Stimulated activated naive CD4-positive, alpha-beta T cell (primary cell): ENCODE measurements around the gene UNC5A.
A peak's percentile ranks its signal among the peaks of the same experiment; 100 is the strongest.

Experiments
- DNase-seq, 6 experiments: peaks; one replicate each; lab custom pipeline; 2025; lab: John Stamatoyannopoulos, UW

The UNC5A gene

DNA sequence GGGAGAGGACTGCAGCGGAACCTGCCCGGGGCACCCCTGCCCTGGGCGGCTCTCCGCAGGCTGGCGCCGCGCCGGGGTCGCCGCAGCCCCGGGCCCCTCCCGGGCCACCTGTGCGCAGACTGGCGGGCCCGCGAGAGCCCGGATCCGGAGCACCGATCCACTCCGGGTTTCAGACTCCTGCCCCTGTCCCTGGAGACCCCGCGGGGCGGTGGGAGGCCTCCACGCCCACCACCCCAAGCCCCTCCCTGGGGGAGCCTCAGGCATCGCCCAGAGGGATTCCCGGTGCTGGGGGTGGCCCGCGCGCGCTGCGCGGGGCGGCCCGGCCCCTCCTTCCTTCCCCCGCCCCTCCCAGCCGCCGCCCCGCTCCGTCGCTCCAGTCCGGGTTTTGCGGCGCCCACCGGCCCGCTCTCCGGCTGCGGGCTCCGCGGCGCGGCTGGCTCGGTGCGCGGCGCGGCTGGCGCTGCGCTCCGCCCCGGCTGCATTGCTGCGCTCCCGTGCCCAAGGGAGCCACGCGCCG, at the start of gene UNC5A:
Gene UNC5A (plus strand): TSS at position 479 of the 517 bp plus-strand sequence. CDS start 192 bp downstream, outside the sequence.
- DNase-seq = peak in 5 of 6 experiments; percentile 6 to 59 (median 29)

DNA sequence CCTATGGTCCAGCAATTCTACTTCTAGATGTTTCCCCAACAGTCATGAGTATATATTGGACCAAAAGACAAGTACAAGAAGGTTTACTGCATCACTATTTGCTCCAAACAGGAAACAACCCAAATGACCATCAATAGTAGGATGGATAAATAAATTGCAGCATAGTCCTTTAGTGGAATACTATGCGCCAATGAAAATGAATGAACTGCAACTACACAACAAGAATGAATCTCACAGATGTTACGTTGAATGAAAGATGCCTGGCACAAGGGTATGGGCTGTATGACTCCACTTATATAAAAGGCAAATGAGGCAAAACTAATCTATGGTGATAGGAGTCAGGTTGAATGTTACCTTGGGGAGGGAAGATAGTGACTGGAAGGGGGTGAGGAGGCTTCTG, 48.6 kb upstream of the UNC5A start:
- no peak for DNase-seq

DNA sequence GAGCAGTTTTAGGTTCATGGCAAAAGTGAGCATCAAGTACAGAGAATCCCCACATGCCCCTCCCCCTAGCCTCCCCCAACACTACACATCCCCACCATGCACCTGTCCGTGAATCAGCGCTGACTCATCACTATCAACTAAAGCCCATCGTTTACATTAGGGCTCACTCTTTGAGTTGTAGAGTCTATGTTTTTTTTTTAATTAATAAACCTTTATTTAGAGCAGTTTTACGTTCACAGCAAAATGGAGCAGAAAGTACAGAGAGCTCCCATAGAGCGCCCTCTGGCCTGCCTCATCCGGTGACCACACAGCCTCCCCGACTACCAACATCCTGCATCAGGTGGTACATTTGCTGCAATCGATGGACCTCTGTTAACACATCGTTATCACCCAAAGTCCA, 47.9 kb upstream of the UNC5A start:
- no peak for DNase-seq

DNA sequence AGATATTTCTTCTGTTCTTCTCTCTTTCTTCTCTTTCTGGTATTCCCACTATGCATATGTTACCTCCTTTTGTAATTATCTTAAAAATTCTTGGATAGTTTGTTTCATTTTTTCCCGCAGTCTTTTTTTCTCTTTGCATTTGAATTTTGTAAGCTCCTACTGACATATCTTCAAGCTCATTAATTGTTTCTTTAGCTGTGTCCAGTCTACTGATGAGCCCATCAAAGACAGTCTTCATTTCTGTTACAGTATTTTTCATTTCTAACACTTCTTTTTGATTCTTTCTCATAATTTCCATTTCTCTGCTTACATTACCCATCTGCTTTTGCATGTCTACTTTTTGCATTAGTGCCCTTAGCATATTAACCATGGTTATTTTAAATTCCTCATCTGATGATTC, 44.7 kb upstream of the UNC5A start:
- no peak for DNase-seq

DNA sequence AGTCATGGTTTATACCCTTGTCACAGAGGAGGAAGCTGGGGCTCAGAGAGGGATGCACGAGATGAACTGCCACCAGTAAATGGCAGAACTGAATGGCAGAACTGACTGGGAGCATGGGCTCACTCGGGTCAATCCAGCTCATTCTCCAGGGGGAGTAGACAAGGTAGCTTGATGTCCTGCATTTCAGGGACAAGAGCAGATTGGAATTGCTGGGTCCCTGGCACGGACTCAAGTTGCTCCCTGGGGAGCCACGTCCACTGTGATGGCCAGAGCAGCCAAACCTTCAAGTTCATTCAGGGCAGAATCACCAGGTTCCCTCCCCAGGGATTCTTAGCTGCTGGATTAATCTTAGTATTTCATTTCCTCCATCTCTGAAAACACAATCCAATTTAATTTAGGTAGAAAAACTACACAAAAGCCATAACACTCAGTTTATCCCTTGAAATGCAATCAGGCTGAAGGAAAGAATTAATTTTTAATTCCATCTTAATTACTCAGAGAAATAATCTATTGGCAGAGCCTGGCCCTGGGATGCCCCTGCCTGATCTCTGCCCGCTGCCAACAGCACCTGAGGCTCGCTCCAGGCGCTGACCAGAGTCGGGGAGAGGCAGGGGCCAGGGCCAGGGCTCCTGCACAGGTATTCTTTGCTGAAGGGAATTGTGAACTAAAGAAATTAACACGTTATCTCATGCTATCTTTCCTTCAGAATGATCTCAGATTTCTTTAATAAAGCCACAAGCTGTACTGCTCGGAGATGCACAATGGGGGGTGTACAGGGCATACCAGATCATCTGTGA, 42.0 kb upstream of the UNC5A start:
- no peak for DNase-seq

DNA sequence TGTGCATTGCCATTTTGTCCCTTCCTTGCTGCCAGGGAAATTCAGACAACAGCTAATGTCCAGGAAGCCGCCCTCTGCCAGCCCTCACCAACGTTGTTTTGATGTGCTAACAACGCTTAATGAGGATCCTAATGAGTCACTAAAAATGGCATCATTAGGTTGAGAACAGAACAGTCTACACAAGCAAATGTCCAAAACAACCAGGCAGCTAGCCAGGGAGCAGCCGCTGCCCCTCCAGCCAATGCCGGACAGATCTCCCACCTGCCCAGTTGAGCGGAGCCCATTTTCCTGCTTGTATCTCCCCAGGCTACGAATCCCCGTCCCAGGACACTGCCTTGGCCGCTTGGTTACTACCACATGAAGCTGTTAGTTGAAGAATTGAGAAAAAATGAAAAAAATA, 40.4 kb upstream of the UNC5A start:
- no peak for DNase-seq

DNA sequence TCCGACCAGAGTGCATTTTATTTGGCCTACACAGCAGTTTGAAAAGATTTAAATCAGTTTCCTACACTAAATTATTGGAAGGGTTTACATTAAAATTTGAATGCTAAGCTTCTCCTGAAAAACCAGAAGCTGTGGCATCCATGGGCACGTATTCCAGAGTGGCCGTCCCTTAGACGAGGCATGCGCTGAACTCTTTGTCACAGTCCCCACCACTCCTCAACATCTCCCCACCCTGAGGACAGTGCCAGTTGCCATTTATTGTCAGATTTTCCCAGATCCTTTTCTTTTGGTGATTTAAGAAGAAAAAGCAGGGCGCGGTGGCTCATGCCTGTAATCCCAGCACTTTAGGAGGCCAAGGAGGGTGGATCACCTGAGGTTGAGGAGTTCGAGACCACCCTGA, 39.9 kb upstream of the UNC5A start:
- no peak for DNase-seq

DNA sequence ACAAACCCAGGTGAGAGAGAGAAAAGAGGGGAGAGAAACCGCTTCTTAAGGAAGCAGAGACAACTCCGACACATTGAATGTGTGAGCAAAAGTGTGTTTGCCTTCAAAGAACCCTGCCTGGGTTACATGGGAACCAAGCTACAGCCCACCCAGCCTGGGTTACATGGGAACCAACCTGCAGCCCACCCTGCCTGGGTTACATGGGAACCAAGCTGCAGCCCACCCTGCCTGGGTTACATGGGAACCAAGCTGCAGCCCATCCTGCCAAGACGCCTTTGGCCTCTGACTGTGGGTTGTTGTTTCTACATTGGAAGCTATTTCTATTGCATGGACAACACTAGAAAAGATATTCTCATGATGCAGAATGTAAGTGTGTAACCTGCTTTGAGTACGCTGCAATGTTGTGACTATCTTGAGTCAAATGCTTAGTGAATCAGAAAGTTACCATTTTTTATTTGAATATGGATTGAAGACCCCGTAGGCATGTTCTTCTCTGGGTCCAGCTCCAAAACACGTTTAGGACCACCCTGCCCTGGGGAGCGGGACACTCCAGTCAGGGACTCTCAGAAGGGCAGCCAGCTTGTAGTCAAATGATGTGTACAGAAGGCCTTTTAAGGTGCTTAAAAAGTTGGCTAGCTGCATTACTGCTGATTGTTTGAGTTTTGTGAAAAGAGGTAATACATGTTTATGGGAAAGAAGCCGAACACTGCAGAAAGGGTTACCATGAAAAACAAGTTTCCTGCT, 39.1 kb upstream of the UNC5A start:
- no peak for DNase-seq

DNA sequence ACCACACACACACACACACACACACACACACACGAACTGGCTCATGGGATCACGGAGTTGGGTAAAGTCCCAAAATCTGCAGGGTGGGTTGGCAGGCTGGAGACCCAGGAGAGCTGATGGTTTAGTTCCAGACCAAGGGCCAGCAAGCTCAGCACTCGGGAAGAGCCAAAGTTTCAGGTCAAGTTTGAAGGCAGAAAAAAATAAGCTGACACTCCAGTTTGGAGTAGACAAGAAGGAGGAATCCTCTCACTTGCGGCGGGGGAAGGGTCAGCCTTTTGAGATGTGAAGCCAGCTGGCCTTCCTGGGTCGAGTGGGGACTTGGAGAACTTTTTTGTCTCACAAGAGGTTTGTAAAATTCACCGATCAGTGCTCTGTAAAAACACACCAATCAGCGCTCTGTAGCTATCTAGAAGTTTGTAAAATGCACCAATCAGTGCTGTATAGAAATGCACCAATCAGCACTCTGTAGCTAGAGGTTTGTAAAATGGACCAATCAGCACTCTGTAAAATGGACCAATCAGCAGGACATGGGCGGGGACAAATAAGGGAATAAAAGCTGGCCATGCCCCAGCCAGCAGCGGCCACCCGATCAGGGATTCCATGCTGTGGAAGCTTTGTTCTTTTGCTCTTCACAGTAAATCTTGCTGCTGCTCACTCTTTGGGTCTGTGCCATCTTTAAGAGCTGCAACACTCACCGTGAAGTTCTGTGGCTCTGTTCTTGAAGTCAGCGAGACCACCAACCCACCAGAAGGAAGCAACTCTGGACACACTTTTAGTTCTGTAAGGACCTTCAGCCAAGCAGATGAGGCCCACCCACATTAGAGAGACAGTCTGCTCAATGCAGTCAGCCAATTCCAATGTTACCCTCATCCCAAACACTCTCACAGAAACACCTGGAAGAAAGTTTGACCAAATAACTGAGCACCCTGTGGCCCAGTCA, 37.8 kb upstream of the UNC5A start:
- no peak for DNase-seq

DNA sequence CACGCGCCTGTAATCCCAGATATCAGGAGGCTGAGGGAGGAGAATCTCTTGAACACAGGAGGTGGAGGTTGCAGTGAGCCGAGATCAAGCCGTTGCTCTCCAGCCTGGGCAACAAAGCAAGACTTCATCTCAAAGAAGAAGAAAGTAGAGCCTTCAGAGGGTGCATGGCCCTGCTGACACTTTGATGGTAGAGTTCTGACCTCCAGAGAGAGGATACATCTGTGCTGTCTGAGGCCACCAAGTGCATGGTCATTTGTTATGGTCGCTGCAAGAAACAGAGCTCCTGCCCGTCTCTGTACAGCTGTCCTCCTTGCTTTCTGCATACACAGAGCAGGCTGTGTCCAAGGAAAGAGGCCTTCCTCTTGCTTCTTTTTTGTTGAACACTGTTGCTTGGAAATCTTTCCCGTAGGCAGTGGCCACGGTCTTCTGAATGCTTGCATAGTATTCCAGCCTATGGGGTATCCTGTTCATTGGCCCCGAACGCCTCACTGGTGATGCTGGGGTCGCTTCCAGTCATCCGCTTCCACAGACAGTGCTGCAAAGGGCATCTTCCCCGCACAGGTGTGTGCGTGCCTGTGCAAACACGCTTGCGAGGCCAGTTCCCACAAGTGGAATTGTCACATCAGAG, 36.8 kb upstream of the UNC5A start:
- DNase-seq = no peak

DNA sequence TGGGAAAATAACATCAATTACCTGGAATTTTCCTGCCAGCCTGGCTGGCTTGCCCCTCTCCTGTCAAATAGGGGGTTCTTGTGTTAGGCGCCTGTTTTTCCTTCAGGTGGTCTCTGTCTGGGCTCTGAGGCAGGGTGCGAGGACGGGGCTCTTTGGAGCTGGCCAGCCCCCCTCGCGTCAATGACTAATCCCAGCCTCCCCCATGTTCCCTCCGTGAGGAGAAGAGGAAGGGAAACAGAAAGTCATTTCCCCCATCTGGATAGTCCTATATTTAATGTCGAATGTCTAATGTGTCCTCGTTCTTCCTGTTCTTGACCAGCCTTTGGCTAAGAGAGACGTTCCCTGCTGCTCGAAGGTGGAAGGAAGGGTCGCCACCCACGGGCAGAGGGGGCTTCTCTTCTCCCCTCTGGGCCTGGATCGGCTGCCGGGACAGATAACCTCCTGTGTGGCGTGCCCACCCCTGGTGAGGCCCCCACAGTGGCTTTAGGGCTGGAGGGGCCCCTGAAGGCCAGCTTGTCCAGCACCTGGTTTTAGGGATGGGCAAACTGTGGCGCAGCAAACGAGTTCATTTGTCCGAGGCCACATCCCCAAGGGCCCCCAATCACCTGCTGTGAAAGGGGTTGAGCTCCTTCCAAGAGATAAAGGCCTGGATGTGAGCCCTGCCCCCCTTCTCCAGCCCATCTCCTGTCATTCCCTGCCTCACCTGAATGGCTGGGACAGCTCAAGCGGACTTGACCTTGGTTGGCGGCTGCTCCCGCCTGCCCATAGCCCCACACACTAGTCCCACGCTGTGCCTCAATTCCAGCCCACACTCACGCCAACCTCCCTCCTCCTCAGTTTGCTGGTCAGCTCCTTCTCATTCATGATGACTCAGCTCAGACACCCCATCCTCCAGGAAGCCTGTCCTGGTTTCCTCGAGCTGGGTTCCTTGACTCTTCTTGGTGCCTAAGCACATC, 35.9 kb upstream of the UNC5A start:
- DNase-seq = no peak

DNA sequence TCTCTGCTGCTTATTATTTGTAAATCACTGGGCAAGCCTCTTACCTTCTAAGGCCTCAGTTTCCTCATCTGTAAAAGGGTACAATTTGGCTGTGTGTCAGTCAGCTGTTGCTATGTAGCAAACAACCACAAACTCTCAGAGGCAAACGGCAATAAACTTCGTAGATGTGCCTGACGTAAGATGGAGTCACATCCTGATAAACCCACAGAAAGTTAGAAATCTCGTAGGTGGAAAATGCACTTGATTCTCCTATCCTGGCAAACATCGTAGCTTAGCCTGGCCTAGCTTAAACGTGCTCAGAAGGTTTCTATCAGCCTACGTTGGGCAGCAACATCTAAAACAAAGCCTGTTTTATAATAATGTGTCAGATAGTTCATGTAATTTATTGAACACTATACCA, 35.0 kb upstream of the UNC5A start:
- no peak for DNase-seq

DNA sequence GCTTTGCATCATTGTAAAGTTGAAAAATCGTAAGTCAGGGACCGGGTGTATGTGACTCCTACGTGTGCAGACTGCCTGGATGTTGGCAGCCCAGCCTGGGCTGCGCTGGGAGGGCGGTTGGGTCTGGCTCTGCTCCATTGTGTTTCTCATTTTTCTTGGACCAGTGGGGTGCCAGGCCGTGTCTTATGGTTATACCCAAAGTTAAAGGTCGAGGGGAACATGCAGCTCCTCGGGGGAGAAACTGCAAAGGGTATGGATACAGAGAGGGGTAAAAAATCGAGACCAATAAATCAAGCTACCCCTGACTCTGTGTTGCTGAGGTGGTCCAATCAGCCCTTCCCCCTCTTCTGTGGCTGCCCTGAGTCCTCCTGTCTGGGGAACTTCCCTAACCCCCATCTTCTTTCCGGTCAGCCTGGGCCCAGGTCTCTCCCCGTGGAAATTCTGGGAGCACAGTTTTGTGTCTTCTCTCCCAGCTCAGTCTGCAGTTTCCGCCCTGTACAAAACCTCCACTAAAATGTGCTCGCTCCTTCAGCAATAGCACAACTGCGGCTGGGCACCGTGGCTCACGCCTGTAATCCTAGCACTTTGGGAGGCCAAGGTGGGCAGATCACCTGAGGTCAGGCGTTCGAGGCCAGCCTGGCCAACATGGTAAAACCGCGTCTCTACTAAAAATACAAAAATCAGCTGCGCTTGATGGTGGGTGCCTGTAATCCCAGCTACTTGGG, 34.1 kb upstream of the UNC5A start:
- DNase-seq = no peak

DNA sequence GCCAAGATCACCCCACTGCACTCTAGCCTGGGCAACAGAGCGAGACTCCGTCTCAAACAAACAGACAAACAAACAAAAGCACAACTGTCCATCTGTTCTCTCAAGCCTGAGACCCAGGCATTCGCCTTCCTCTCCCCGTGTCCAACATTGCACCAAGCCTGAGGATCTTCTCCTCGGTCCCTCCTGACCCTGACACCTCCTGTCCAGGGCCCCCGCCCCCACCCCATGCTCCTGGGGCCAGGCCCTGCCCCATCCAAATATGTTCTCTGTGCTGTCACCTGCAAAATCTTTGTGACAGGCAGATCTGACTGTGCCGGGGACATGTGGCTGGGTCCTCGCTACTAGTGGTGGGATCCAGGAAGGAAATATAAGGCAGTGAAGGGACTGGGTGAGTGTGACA, 33.4 kb upstream of the UNC5A start:
- DNase-seq = no peak

DNA sequence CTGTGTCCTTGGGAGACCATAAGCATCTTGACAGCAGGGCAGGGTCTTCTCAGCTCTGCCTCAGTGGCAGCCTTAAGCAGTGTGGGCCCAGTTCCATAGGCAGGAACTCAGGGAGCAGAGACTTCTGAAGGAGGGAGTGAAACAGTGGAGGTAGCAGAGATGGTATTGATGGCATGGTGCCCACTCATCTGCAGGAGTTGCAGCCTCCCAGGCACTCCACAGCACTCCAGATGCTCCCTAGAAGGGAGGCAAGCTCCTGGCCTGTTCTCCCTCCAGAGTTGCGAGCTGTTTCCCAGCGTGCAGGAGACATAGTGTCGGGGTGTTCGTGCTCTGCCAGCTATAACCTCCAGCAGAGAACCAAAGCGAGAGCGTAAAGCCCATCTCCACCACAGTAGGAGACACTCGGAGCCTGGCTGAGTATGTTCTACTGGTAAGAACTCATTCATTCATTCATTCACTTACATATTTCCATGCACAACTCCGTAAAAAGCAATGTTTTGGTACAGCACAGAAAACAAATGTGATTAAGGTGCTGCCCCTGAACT, 31.4 kb upstream of the UNC5A start:
- DNase-seq = no peak

DNA sequence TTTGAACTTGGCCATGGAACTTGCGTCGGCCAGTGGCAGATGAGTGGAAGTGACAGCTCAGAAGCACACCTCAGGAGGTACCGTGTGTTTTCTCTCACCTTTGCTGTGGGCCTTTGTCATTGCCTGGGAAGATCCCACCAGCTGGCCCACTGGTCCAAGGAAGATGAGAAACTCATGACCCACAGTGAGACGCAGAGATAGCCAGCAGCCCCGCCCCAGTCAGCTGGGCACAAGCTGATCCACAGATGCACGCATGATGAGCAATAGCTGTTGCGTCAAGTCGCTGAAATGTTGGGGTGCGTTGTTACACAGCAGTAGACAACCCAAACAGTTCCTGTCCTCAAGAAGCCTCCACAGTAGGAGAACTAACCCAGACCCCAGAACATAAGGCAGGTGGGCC, 30.8 kb upstream of the UNC5A start:
- DNase-seq = no peak

DNA sequence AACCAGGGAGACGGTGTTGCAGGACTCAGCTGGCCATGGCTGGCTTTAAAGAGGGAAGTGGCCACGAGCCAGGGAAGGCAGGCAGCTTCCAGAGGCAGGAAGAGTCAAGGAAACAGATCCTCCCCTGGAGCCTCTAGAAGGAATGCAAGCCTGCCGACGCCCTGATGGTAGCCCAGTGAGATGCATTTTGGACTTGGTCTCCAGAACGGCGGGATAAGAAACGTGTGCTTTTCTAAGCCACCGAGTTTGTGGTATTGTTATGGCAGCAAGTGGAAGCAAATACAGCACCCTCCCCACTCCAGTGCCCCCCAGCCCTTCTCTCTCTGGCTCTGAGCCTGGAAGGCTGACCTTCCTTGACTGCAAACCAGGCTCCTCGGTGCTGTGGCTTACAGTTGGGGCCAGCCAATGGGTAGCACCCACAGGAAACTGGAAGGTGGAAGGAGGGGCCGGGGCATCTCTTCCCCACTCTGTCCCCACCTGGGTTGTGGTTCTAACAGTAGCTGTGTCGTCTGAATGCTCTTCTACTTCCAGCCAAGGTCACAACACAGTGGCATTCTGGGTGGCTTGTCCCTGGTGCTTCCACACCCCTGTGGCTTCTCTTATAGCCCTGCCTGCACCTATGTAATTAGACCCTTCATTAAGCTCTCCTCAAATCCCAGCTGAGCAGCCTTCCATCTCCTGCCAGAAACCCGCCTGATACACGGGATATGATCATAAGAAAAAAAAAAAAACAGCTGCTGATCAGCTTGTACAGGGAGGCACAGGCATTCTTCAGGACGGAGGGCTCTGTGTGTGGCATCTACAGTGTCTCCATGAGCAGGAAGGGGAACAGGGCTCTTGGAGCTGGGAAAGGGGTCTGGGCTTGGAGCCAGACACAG, 29.9 kb upstream of the UNC5A start:
- no peak for DNase-seq

DNA sequence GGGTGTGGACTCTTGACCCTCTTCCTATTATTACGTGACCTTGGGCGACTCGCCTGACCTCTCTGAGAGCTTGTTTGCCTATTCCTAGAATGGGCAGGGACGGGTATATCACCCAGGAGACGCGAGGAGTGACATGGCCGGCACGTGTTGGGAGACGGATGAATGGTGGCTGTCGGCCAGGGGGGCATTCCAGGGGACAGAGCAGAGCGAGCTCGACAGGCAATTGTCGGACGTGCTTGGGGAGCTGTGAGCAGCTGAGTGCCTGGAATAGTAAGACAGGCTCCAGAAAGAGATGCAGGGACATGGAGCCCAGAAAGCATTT, 29.3 kb upstream of the UNC5A start:
- no peak for DNase-seq
